Activated CD4-positive, alpha-beta memory T cell treated with anti-CD3 and anti-CD28 coated beads for 36 hours (primary cell): Measurements from ENCODE around the gene UBE2K. TPM values are rescaled to one million over a fixed set of nuclear protein-coding genes. Genes with fewer than 3 reads are reported as not detected.
A peak's percentile ranks its signal among the peaks of the same experiment; 100 is the strongest.
"Not testable (repeated sequence)": the region's sequence is repeated elsewhere in the genome, so short reads cannot be mapped to it uniquely, and the experiment has no call there.

ENCODE experiments used
- CTCF ChIA-PET: fragments of 350-600 bp; sonication (Branson Sonifier 250); formaldehyde crosslinking; loops from one replicate; lab custom pipeline; 2021; ENCODE audit warnings: antibody characterized with exemption, inconsistent platforms; lab: Charles Lee
- POLR2A ChIA-PET: fragments of 350-600 bp; sonication (Branson Sonifier 250); formaldehyde crosslinking; loops from one replicate; lab custom pipeline; 2021; ENCODE audit warnings: antibody characterized with exemption; lab: Charles Lee
- DNase-seq: peaks from one replicate; pipeline ENCODE4 v3.0.0-alpha.2; 2020
- H3K27ac Mint-ChIP-seq: one replicate; pipeline ENCODE4 v1.8.0; 2021; ENCODE audit warnings: mixed read lengths
- H3K27me3 Mint-ChIP-seq: one replicate; pipeline ENCODE4 v1.8.0; 2021; ENCODE audit warnings: mixed read lengths
- H3K36me3 Mint-ChIP-seq: one replicate; pipeline ENCODE4 v1.8.0; 2021; ENCODE audit warnings: mixed read lengths
- H3K4me1 Mint-ChIP-seq: one replicate; pipeline ENCODE4 v1.8.0; 2021; ENCODE audit warnings: low read depth, mixed read lengths
- H3K4me3 Mint-ChIP-seq: one replicate; pipeline ENCODE4 v1.8.0; 2021; ENCODE audit warnings: mild to moderate bottlenecking, mixed read lengths
- H3K9me3 Mint-ChIP-seq: one replicate; pipeline ENCODE4 v1.8.0; 2021; ENCODE audit warnings: mixed read lengths
- intact Hi-C: fragments of 100-400 bp; cut with micrococcal nuclease; formaldehyde crosslinking; loops from one replicate; pipeline ENCODE4 v1.15.1; 2023
- total RNA-seq, 2 experiments: library from RNA; stranded (reverse); gene quantifications; one replicate each; pipeline ENCODE4 v1.2.3, GENCODE V29; 2021

The UBE2K gene
- total RNA-seq, 2 experiments from 2014 or later, result 81.4 to 83.5 TPM

DNA sequence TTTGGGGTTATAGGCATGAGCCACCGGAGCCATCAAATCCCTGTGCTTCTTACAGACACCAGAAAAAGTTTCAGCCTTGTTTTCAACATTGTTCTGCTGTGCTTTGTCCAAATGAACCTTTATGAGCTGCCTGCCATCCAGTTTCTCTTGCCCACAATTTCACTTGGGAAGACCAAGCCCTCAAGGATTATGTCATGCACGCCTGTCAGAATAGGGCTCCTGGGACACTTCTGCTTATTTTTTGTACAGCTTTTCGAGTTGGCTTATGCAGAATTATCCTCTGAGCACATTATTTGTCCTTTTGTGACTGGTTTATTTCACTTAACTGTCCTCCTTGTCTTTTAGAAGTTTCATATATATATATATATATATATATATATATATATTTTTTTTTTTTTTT is 16.2 kb downstream of the UBE2K start:
- H3K9me3 Mint-ChIP-seq, result no peaks in the 10 kb centered on the region

DNA sequence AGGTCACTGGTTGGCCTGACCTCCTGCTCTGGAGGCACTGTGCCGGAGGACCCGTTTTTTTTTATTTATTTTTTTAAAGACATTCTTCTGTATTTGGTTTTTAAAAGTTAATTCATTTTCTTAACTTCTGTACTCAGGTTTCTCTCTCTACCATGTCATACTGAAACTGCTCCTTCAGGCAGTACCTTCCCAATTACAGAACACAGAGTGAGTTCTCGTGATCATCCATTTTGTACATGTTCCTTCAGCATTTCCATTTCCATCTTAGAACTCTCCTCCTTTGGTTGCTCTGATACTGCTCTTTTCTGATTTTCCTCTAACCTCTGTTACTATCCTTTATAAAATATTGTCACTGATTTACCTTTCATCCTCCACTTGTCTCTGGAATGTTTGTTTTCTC is 17.9 kb downstream of the UBE2K start:
- CTCF ChIA-PET, result no interaction called here

More for the DNA sequence above, 16.2 kb downstream of the UBE2K start:
- CTCF ChIA-PET, result no interaction called here
- Mint-ChIP-seq H3K4me1 (peaks cover 55% of the 10 kb centered on the region), H3K27ac (no peak overlapping the region), H3K36me3 (peaks cover 12% of the 10 kb centered on the region), H3K27me3 (no peaks in the 10 kb centered on the region), H3K4me3 (no peak overlapping the region)
- intact Hi-C loops, result no loop called here
- DNase-seq, result no peak
- POLR2A ChIA-PET, result interaction anchor here (0.7 kb wide), 1 partner anchor 129 kb away, joined by 3 read pairs; no protein-coding TSS in a partner anchor

DNA sequence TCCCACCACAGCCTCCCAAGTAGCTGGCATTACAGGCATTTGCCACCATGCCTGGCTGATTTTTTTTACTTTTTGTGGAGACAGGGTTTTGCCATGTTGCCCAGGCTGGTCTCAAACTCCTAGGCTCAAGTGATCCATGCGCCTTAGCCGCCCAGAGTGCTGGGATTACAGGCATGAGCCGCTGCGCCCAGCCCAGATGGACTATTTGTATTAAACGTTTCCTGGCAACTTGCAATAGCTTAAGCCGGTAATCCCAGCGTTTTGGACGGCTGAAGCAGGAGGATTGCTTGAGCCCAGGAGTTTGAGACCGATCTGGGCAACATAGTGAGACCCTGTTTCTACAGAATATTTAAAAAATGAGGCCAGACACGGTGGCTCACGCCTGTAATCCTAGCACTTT is 18.4 kb downstream of the UBE2K start:
- ChIA-PET POLR2A (no interaction called here), CTCF (no interaction called here)
- no peaks in the 10 kb centered on the region for H3K27me3 Mint-ChIP-seq
- no peaks in the 10 kb centered on the region for H3K9me3 Mint-ChIP-seq
- intact Hi-C loops, result no loop called here
- no peak overlapping the region for H3K27ac Mint-ChIP-seq
- no peak overlapping the region for H3K4me3 Mint-ChIP-seq
- peaks cover 12% of the 10 kb centered on the region for H3K36me3 Mint-ChIP-seq
- DNase-seq, result no peak
- H3K4me1 Mint-ChIP-seq, result peaks cover 59% of the 10 kb centered on the region

More for the DNA sequence above, 17.9 kb downstream of the UBE2K start:
- Mint-ChIP-seq H3K9me3 (no peaks in the 10 kb centered on the region), H3K36me3 (peaks cover 12% of the 10 kb centered on the region), H3K27me3 (no peaks in the 10 kb centered on the region), H3K4me3 (no peak overlapping the region), H3K27ac (peak overlapping the region; percentile 38), H3K4me1 (peaks cover 56% of the 10 kb centered on the region)
- DNase-seq, result no peak
- intact Hi-C loops, result no loop called here
- POLR2A ChIA-PET, result no interaction called here

DNA sequence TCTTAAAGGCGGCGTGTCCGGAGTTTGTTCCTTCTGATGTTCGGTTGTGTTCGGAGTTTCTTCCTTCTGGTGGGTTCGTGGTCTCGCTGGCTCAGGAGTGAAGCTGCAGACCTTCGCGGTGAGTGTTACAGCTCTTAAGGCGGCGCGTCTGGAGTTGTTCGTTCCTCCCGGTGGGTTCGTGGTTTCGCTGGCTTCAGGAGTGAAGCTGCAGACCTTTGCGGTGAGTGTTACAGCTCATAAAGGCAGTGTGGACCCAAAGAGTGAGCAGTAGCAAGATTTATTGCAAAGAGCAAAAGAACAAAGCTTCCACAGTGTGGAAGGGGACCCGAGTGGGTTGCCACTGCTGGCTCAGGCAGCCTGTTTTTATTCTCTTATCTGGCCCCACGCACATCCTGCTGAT is 19.8 kb downstream of the UBE2K start:
- H3K27ac Mint-ChIP-seq, intact Hi-C loops, POLR2A ChIA-PET, H3K9me3 Mint-ChIP-seq, CTCF ChIA-PET, DNase-seq, H3K27me3 Mint-ChIP-seq, H3K4me3 Mint-ChIP-seq: not testable (repeated sequence)
- Mint-ChIP-seq H3K4me1 (peaks cover 55% of the 10 kb centered on the region), H3K36me3 (peaks cover 12% of the 10 kb centered on the region)

DNA sequence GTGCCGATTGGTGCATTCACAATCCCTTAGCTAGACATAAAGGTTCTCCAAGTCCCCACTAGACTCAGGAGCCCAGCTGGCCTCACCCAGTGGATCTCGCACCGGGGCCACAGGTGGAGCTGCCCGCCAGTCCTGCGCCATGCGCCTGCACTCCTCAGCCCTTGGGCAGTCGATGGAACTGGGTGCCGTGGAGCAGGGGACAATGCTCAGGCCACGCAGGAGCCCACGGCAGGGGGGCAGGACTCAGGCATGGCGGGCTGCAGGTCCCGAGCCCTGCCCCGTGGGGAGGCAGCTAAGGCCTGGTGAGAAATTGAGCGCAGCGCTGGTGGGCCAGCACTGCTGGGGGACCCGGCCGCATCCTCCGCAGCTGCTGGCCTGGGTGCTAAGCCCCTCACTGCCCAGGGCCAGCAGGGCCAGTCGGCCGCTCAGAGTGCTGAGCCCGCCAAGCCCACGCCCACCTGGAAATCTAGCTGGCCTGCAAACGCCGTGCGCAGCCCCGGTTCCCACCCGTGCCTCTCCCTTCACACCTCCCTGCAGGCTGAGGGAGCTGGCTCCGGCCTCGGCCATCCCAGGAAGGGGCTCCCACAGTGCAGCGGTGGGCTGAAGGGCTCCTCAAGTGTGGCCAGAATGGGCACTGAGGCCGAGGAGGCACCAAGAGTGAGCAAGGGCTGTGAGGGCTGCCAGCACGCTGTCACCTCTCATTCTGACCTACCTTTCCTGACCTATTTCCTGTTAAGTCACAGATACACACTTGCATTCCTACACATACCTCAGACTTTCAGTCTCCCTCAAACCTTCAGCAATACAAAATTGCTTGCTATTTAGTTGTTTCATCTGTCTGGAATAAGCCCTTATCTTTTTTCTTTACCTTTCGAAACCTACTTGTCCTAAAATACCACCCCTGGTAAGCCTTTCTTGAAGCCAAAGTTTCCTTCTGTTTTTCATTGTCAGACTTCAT is 20.7 kb downstream of the UBE2K start:
- H3K27me3 Mint-ChIP-seq, result no peaks in the 10 kb centered on the region
- intact Hi-C loops, result loop anchor here (1.0 kb wide), 1 partner anchor 20 kb away; the partner anchor contains the start of gene UBE2K
- H3K36me3 Mint-ChIP-seq, result peaks cover 12% of the 10 kb centered on the region
- no peak overlapping the region for H3K4me3 Mint-ChIP-seq
- peak overlapping the region; percentile 59 for H3K27ac Mint-ChIP-seq
- H3K9me3 Mint-ChIP-seq, result no peaks in the 10 kb centered on the region
- ChIA-PET POLR2A (no interaction called here), CTCF (no interaction called here)
- H3K4me1 Mint-ChIP-seq, result peaks cover 47% of the 10 kb centered on the region
- DNase-seq, result peak; percentile 43

DNA sequence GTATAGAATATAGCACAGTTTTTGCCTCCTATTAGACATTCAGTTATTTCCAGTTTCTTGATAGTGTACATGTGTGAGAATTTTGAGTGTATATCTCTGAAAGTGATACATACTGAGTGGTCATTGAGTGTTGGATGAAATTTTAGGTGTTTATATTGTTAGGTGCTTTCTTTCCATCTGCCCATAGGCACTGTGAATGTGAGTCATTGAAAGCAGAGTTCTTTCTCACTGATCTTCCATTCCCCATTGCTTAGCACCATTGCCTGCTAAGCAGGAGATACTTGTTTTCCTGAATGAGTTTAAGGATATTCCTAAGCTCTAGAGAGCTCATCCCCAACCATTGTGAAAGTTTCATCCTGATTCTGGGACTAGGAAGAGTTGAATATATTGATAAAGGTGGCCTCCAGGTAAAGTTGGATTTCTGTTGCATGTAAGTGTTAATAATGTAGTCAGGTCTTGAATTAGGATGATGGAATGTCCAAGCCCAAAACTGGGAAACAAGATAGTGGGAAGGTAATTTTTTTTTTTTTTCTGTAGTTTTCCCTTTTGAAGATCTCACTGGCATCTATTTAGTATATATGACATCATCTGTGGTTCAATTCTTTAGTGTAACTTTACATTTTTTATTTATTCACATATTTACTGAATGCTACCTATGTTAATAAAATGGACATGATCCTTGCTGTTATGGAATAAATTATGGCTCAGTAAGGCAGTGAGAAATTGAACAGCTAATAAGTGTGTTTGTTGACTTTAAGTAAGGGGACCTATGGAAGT is 22.1 kb downstream of the UBE2K start:
- H3K27me3 Mint-ChIP-seq, result no peaks in the 10 kb centered on the region
- H3K4me1 Mint-ChIP-seq, result peaks cover 45% of the 10 kb centered on the region
- intact Hi-C loops, result loop anchor here (1.0 kb wide), 1 partner anchor 22 kb away; the partner anchor contains the start of gene UBE2K
- ChIA-PET CTCF (no interaction called here), POLR2A (interaction anchor here (0.6 kb wide), 1 partner anchor 58 kb away, joined by 3 read pairs; no protein-coding TSS in a partner anchor)
- H3K9me3 Mint-ChIP-seq, result no peaks in the 10 kb centered on the region
- no peak for DNase-seq
- H3K4me3 Mint-ChIP-seq, result no peak overlapping the region
- peak overlapping the region; percentile 59 for H3K27ac Mint-ChIP-seq
- H3K36me3 Mint-ChIP-seq, result peaks cover 10% of the 10 kb centered on the region

DNA sequence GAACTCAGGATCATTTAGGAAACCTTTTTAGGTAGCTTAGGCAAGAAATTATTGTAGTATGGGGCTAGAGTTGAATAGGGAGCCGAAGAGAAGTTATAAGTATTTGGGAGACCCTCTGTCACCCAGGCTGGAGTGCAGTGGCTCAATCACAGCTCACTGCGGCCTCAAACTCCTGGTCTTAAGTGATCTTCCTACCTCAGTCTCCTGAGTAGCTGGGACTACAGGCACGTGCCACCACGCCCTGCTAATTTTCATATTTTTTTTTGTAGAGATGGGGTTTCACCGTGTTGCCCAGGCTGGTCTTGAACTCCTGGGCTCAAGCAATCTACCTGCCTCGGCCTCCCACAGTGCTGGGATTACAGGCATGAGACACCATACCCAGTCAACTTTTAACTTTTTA is 23.3 kb downstream of the UBE2K start:
- DNase-seq, H3K9me3 Mint-ChIP-seq, intact Hi-C loops, H3K4me3 Mint-ChIP-seq, H3K27ac Mint-ChIP-seq, H3K27me3 Mint-ChIP-seq, H3K36me3 Mint-ChIP-seq: not testable (repeated sequence)
- CTCF ChIA-PET, result interaction anchor here (0.7 kb wide), 1 partner anchor 11 kb away, joined by 4 read pairs; no protein-coding TSS in a partner anchor
- H3K4me1 Mint-ChIP-seq, result peaks cover 41% of the 10 kb centered on the region
- POLR2A ChIA-PET, result interaction anchor here (0.6 kb wide), 1 partner anchor 1555 kb away, joined by 3 read pairs; no protein-coding TSS in a partner anchor

DNA sequence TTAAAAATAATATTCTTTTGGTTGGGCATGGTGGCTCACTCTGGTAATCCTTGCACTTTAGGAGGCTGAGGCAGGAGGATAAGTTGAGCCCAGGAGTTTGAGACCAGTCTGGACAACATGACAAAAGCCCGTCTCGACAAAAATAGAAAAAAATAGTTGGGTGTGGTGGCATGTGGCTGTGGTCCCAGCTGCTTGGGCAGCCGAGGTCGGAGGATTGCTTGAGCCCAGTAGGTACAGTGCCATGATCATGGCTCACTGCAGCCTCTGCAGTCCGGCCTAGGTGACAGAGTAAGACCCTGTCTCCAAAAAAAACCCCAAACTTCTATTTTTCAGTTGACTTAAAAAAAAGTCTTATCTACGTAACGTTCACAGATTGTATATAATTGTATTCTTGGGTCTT is 23.9 kb downstream of the UBE2K start:
- Mint-ChIP-seq H3K4me1 (peaks cover 42% of the 10 kb centered on the region), H3K27me3 (no peaks in the 10 kb centered on the region), H3K27ac (no peak overlapping the region), H3K4me3 (no peak overlapping the region), H3K36me3 (peaks cover 6% of the 10 kb centered on the region), H3K9me3 (no peaks in the 10 kb centered on the region)
- ChIA-PET POLR2A (no interaction called here), CTCF (no interaction called here)
- intact Hi-C loops, result no loop called here
- no peak for DNase-seq

DNA sequence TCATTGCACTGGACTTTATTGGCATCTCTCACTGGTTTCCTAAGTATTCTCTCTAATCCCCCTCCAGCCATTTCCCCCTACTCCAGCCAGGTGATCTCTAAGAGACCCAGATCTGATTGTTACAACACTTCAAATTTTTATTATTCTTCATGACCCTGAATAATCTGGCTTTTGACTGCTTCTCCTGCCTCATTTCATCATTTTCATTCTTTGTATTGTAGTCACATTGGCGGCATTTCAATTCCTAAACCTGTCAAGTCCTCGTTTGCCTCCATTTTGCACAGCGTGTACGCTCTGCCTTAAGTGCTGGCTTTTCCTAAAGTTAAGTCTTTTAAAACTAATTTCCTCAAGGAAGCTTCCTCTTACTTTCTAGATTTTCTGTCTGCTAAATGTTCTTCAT is 31.6 kb downstream of the UBE2K start:
- H3K27me3 Mint-ChIP-seq, result no peaks in the 10 kb centered on the region
- DNase-seq, result no peak
- peaks cover 2% of the 10 kb centered on the region for H3K36me3 Mint-ChIP-seq
- intact Hi-C loops, result no loop called here
- ChIA-PET CTCF (no interaction called here), POLR2A (no interaction called here)
- no peak overlapping the region for H3K27ac Mint-ChIP-seq
- peaks cover 29% of the 10 kb centered on the region for H3K4me1 Mint-ChIP-seq
- H3K4me3 Mint-ChIP-seq, result no peak overlapping the region
- no peaks in the 10 kb centered on the region for H3K9me3 Mint-ChIP-seq

DNA sequence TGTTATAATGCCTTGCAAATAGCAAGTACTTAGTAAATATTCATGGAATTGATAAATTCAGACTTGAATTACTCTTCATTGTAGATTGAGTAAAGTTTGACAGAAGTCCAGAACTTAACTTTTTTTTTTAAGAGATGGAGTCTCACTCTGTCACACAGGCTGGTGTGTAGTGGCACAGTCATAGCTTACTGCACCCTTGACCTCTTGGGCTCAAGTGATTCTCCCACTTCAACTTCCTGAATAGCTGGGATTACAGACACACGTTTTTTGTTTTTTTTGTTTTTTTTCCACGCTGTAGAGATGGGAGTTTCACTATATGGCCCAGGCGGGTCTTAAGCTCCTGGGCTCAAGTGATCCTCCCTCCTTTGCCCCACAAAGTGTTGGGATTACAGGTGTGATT is 32.1 kb downstream of the UBE2K start:
- Mint-ChIP-seq H3K4me1 (peaks cover 24% of the 10 kb centered on the region), H3K27me3 (no peaks in the 10 kb centered on the region), H3K9me3 (no peaks in the 10 kb centered on the region), H3K27ac (no peak overlapping the region), H3K4me3 (no peak overlapping the region), H3K36me3 (peaks cover 2% of the 10 kb centered on the region)
- DNase-seq, result no peak
- intact Hi-C loops, result no loop called here
- CTCF ChIA-PET, result interaction anchor here (0.5 kb wide), 1 partner anchor 393 kb away, joined by 3 read pairs; no protein-coding TSS in a partner anchor
- POLR2A ChIA-PET, result no interaction called here

DNA sequence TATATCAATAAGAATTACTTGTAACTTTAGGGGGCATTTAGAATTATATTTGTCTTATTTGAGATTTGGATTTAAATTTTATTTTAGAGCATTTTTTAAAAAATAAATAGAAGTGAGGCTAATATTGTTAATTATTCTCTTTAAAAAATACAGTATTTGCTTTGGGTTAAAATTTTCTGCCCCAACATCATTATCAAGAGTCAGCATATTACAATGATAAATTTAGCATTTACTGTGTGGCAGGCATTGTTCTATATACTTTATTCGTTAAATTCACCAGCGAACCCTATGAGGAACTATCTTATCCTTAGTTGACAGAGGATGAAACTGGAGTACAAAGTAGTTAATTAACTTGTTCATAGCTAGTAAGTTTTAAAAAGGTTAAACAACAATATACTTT is 34.0 kb downstream of the UBE2K start:
- Mint-ChIP-seq H3K27ac (no peak overlapping the region), H3K27me3 (no peaks in the 10 kb centered on the region), H3K4me1 (peaks cover 18% of the 10 kb centered on the region), H3K4me3 (no peak overlapping the region), H3K36me3 (peaks cover 2% of the 10 kb centered on the region), H3K9me3 (no peaks in the 10 kb centered on the region)
- POLR2A ChIA-PET, result no interaction called here
- DNase-seq, result no peak
- intact Hi-C loops, result no loop called here
- CTCF ChIA-PET, result interaction anchor here (0.9 kb wide), 1 partner anchor 27 kb away, joined by 4 read pairs; no protein-coding TSS in a partner anchor

DNA sequence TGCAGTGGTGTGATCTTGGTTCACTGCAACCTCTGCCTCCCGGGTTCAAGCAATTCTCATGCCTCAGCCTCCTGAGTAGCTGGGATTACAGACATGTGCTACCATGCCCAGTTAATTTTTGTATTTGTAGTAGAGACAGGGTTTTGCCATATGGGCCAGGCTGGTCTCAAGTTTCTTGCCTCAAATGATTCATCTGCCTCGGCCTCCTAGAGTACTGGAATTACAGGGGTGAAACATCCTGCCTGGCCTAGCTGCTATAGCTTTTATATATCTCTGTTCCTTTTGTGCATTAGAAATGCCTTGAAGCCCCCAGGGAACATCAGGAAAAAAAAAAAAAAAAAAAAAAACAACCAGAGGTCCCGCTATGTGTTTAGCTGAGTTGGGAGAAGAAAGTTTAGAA is 34.8 kb downstream of the UBE2K start:
- peaks cover 3% of the 10 kb centered on the region for H3K36me3 Mint-ChIP-seq
- H3K4me1 Mint-ChIP-seq, result peaks cover 20% of the 10 kb centered on the region
- no peak overlapping the region for H3K4me3 Mint-ChIP-seq
- no peaks in the 10 kb centered on the region for H3K27me3 Mint-ChIP-seq
- H3K9me3 Mint-ChIP-seq, result no peaks in the 10 kb centered on the region
- POLR2A ChIA-PET, result interaction anchor here (0.6 kb wide), 1 partner anchor 997 kb away, joined by 3 read pairs; no protein-coding TSS in a partner anchor
- no peak overlapping the region for H3K27ac Mint-ChIP-seq
- CTCF ChIA-PET, result interaction anchor here (0.5 kb wide), 1 partner anchor 12 kb away, joined by 4 read pairs; no protein-coding TSS in a partner anchor
- peak; percentile 26 for DNase-seq
- intact Hi-C loops, result no loop called here
